Esophagus muscularis mucosa (tissue), 4 donors: Measurements from ENCODE around the gene FBL. TPM values are rescaled to one million over a fixed set of nuclear protein-coding genes. Genes with fewer than 3 reads are reported as not detected.

ENCODE experiments used
- DNase-seq: peaks from one replicate; pipeline ENCODE4 v3.0.0-alpha.2; 2017; ENCODE audit errors: extremely low spot score
- H3K27ac ChIP-seq, 4 donors: fragments of 200-600 bp; sonication (generic); replicated peaks in 1 of 4; 1 replicate in 3 of 4; 2 replicates in 1 of 4; pipeline ENCODE4 v1.5.1; 2016 to 2019; ENCODE audit warnings: mild to moderate bottlenecking in 1 of 4
- H3K27me3 ChIP-seq, 4 donors: fragments of 200-600 bp; sonication (generic); one replicate each; pipeline versions ENCODE4 v1.5.1 to v1.6.0; 2016 to 2019
- H3K36me3 ChIP-seq, 4 donors: fragments of 200-600 bp; sonication (generic); one replicate each; pipeline ENCODE4 v1.5.1; 2016 to 2019
- H3K4me1 ChIP-seq, 4 donors: fragments of 200-600 bp; sonication (generic); one replicate each; pipeline ENCODE4 v1.5.1; 2016 to 2019
- H3K4me3 ChIP-seq, 4 donors: fragments of 200-600 bp; sonication (generic); 1 replicate in 2 of 4; 2 replicates in 2 of 4; pipeline ENCODE4 v1.5.1; 2016 to 2019; ENCODE audit warnings: mild to moderate bottlenecking in 4 of 4, moderate library complexity in 1 of 4
- H3K9me3 ChIP-seq, 4 donors: fragments of 200-600 bp; sonication (generic); 1 replicate in 3 of 4; 2 replicates in 1 of 4; pipeline ENCODE4 v1.5.1; 2016 to 2019
- EP300 ChIP-seq: sonication (generic); formaldehyde crosslinking; IDR thresholded peaks from one replicate; pipeline ENCODE4 v1.6.1; 2017; ENCODE audit warnings: antibody characterized with exemption
- POLR2A ChIP-seq: fragments of 450-650 bp; IDR thresholded peaks from one replicate; pipeline ENCODE4 v1.6.1; 2017; ENCODE audit warnings: antibody characterized with exemption, moderate library complexity, mild to moderate bottlenecking, low read depth
- POLR2AphosphoS5 ChIP-seq, 2 donors: sonication (generic); formaldehyde crosslinking; IDR thresholded peaks; one replicate each; pipeline ENCODE4 v1.6.1; 2017; ENCODE audit warnings: antibody characterized with exemption in 2 of 2
- WGBS: methylation state at CpG from one replicate; pipeline ENCODE4 v1.1.5; 2018; 5-methylcytosine and 5-hydroxymethylcytosine counted together
- intact Hi-C: fragments of 100-400 bp; cut with DNase I; formaldehyde crosslinking; loops from one replicate; pipeline ENCODE4 v1.15.1; 2023
- total RNA-seq, 4 donors: library from RNA; depleted of rRNA; stranded (reverse); fragments of >200 nt; gene quantifications; one replicate each; pipeline versions ENCODE4 v1.1.0 to v1.2.1, GENCODE V29; 2016
- TF ChIP-seq, protein P1 (sequence below), 3 experiments: fragments of 200-600 bp in 2 of 3; fragments of 450-650 bp in 1 of 3; sonication (generic) in 2 of 3; IDR thresholded peaks; one replicate each; pipeline ENCODE4 v1.5.1; 2017 to 2019; ENCODE audit warnings: antibody characterized with exemption in 3 of 3, mild to moderate bottlenecking in 2 of 3, moderate library complexity in 1 of 3

Gene FBL
- total RNA-seq, 4 donors from 2014 or later: 90.6 to 142 (median 96.7) TPM

DNA sequence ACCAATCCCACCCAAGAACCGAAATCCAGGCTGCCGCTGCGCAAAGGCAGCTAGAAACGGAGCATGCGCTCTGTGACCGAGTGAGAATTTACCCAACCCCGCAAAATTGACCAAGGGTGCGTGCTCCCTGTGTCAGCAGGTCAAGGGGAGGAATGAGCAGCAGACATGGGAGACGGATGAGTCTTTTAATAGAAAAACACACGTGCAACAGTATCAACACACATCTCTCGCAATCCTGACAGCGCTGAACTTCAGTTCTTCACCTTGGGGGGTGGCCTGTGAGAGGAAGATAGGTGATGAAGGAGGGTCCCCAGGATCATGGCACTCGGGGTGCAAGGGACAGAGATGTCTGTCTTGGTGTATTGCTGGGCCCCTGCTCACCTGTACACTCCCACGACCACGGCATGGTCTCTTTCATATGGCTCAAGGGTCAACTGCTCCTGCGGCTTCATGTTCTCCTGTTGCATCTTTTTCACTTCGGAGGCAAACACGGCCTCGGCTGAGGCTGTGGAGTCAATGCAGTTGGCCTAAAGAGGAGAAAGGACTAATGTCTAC, 11.8 kb downstream of the FBL start:
- TF ChIP-seq EP300: no peak
- peak in 1 of 2 donors; percentile 96 for TF ChIP-seq POLR2AphosphoS5 (IDR thresholded peaks at IDR 0.05)

DNA sequence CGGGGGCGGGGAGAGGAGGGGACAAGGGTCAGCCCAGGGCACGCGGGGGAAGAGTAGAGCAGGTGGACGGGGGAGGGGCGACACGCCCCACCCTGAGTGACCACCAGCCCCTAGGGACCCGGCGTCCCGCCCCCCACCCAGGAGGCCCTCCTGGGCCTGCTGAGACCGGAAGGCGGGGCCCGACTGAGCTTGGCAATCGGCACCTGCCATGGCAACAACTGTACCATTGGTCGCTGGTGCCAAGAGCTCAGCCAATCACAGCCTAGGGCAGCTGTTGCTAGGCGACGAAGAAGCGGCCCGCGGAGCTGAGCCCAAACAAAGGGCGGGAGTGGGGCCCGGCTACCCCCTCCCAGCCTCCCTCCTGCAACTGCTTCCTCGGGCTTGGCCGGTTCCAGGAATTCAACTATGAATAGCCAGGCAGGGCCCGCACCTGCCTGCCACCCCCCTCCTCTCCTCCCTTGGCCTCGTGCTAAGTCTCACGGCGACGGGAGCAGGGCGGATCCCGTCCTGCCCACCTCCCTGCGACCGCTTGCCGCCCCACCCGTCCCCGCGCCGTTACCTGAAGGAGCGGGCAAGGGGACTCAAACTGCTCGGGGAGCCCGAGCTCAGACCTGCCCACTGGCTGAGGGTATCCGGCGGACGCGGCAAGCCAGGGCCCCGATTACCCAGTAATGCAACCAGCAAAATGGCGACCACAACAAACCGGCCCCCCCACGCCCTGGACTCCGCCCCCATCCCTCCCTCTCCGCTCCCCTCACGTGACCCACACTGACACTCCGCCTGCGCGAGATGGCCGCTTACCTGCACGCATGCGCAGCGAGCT, 12.5 kb downstream of the FBL start, which contains the start of gene DYRK1B:
DYRK1B (minus strand) TSS at position 699 of the 823 bp plus-strand sequence. CDS start 2,295 bp downstream, outside the sequence.
- WGBS: 1% methylated on average over 29 of the region's 59 CpGs
- Histone ChIP-seq H3K4me3 (peak within 1 kb of the TSS; percentile 76 to 93 (median 90)), H3K9me3 (no peaks in the 10 kb centered on the region), H3K27me3 (no peaks in the 10 kb centered on the region), H3K27ac (peak within 1 kb of the TSS; percentile 74 to 91 (median 84)), H3K36me3 (peaks cover 40 to 78% (median 68%) of the 10 kb centered on the region in 4 donors), H3K4me1 (peaks cover 22 to 32% (median 25%) of the 10 kb centered on the region in 4 donors)
- intact Hi-C loops: no loop called here
- peak; percentile 100 for DNase-seq
- TF ChIP-seq POLR2AphosphoS5 (IDR thresholded peaks at IDR 0.05) (peak; percentile 47 to 78), POLR2A (no peak), EP300 (no peak)
- TF ChIP-seq, protein P1, sequence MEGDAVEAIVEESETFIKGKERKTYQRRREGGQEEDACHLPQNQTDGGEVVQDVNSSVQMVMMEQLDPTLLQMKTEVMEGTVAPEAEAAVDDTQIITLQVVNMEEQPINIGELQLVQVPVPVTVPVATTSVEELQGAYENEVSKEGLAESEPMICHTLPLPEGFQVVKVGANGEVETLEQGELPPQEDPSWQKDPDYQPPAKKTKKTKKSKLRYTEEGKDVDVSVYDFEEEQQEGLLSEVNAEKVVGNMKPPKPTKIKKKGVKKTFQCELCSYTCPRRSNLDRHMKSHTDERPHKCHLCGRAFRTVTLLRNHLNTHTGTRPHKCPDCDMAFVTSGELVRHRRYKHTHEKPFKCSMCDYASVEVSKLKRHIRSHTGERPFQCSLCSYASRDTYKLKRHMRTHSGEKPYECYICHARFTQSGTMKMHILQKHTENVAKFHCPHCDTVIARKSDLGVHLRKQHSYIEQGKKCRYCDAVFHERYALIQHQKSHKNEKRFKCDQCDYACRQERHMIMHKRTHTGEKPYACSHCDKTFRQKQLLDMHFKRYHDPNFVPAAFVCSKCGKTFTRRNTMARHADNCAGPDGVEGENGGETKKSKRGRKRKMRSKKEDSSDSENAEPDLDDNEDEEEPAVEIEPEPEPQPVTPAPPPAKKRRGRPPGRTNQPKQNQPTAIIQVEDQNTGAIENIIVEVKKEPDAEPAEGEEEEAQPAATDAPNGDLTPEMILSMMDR (IDR thresholded peaks at IDR 0.05): peak in 1 of 3 experiments; percentile 12

More for the DNA sequence above, 11.8 kb downstream of the FBL start:
- Histone ChIP-seq H3K4me1 (peaks cover 22 to 32% (median 25%) of the 10 kb centered on the region in 4 donors), H3K36me3 (peaks cover 47 to 78% (median 68%) of the 10 kb centered on the region in 4 donors), H3K27me3 (no peaks in the 10 kb centered on the region), H3K4me3 (peak overlapping the region; percentile 76 to 93 (median 90)), H3K27ac (peak overlapping the region; percentile 74 to 91 (median 84)), H3K9me3 (no peaks in the 10 kb centered on the region)
- 43% methylated on average over 19 of the region's 19 CpGs for WGBS
- DNase-seq: no peak
- intact Hi-C loops: no loop called here

DNA sequence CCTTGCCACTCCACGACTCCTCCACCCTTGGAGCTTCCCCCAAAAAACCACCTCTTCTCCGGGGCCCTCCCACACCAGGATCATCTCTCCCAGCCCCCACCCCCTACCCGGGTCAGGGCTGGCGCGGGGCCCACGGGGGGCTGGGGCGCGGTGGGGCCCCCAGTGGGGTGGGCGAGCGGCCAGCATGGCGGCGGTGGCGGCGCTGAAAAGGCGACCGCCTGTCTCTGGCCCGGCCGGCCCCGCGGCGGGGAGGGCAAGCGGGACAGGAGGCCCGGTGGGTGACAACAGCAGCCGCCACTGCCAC, 13.1 kb downstream of the FBL start:
- under 1% methylated on average over 17 of the region's 24 CpGs for WGBS
- TF ChIP-seq POLR2A (no peak), POLR2AphosphoS5 (IDR thresholded peaks at IDR 0.05) (no peak), EP300 (no peak)
- TF ChIP-seq, protein P1 (IDR thresholded peaks at IDR 0.05): no peak
- no peaks in the 10 kb centered on the region for H3K27me3 ChIP-seq
- peaks cover 39 to 78% (median 68%) of the 10 kb centered on the region in 4 donors for H3K36me3 ChIP-seq
- peak overlapping the region; percentile 76 to 93 (median 90) for H3K4me3 ChIP-seq
- peaks cover 22 to 32% (median 25%) of the 10 kb centered on the region in 4 donors for H3K4me1 ChIP-seq
- DNase-seq: no peak
- H3K27ac ChIP-seq: peak overlapping the region; percentile 74 to 91 (median 84)
- no peaks in the 10 kb centered on the region for H3K9me3 ChIP-seq
- intact Hi-C loops: no loop called here

DNA sequence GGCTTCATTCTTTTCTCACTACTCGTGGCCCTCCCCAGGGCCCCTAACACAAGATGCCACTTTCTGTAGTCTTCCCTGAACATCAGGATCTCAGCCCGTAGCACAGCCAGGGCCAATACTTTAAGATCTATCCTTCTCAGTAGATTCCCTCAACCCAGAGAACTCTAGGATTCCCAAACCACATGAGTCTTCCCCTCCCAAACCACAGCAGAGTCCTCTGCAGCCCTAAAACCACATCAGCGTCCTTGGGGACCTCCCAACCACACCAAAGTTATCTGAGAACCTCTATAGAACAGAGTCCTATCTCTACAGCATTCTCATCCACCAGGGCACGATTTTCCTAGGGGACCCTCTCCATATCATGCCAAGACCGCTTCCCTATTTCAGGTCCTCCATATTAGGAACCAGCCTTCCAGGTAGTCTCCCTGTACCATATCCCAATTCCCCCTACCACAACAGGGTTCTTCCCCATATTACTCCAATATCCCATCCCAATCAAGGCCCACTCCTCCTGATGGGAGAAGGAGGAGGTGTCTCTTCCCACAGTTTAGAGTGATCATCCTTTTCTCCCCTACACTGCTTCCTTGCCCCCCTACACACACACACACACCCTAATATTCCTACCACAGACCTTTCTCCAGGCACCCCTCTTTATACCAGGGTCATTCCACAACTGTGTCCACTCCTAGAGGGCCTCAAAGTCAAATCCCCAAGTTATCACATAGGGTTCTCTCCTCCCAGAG, 13.7 kb downstream of the FBL start:
- TF ChIP-seq POLR2AphosphoS5 (IDR thresholded peaks at IDR 0.05) (no peak), EP300 (no peak), POLR2A (no peak)
- TF ChIP-seq, protein P1 (IDR thresholded peaks at IDR 0.05): no peak
- peaks cover 22 to 32% (median 25%) of the 10 kb centered on the region in 4 donors for H3K4me1 ChIP-seq
- WGBS: 77% methylated on average over 5 of the region's 5 CpGs
- H3K27ac ChIP-seq: peak overlapping the region in 3 of 4 donors; percentile 74 to 91 (median 80)
- intact Hi-C loops: no loop called here
- H3K27me3 ChIP-seq: no peaks in the 10 kb centered on the region
- no peak for DNase-seq
- no peaks in the 10 kb centered on the region for H3K9me3 ChIP-seq
- peaks cover 39 to 78% (median 68%) of the 10 kb centered on the region in 4 donors for H3K36me3 ChIP-seq
- peak overlapping the region; percentile 76 to 93 (median 90) for H3K4me3 ChIP-seq
